GM13976 (cell line): ENCODE data around the gene DENND10.
"Not testable (repeated sequence)": the region's sequence is repeated elsewhere in the genome, so short reads cannot be mapped to it uniquely, and the experiment has no call there.

Source experiments
- DNase-seq: peaks from one replicate; pipeline ENCODE4 v3.0.0; 2012; ENCODE audit warnings: low spot score
- in situ Hi-C: fragments of 300-500 bp; cut with MboI; formaldehyde crosslinking; loops from one replicate; pipeline ENCODE4 v1.12.0; 2022; ENCODE audit warnings: low sequenced_read_pairs, mixed read lengths, inconsistent platforms; ENCODE audit not compliant: unreplicated experiment
- TF ChIP-seq, protein P1 (sequence below): IDR thresholded peaks from 2 replicates; pipeline ENCODE4 v1.5.1; 2012; ENCODE audit warnings: borderline replicate concordance, mild to moderate bottlenecking; ENCODE audit not compliant: insufficient read depth; ENCODE audit errors: extremely low read depth, missing control alignments, control extremely low read depth

The DENND10 gene

DNA sequence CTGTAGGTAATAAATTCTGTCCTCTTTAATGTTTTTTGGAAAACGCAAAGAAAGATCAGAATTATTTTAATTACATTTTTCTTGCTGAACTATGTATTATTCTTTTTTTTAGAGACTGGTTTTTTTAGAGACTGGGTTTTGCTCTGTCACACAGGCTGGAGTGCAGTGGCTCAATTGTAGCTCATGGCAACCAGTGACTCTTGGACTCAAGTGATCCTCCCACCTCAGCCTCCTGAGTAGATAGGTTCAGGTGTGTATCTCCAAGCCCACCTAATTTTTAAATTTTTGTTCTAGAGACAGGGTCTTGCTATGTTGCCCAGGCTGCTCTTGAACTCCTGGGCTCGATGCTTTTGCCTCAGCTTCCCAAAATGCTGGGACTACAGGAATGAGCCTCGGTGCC is 5.3 kb upstream of the DENND10 start:
- in situ Hi-C loops: no loop called here
- TF ChIP-seq, protein P1, sequence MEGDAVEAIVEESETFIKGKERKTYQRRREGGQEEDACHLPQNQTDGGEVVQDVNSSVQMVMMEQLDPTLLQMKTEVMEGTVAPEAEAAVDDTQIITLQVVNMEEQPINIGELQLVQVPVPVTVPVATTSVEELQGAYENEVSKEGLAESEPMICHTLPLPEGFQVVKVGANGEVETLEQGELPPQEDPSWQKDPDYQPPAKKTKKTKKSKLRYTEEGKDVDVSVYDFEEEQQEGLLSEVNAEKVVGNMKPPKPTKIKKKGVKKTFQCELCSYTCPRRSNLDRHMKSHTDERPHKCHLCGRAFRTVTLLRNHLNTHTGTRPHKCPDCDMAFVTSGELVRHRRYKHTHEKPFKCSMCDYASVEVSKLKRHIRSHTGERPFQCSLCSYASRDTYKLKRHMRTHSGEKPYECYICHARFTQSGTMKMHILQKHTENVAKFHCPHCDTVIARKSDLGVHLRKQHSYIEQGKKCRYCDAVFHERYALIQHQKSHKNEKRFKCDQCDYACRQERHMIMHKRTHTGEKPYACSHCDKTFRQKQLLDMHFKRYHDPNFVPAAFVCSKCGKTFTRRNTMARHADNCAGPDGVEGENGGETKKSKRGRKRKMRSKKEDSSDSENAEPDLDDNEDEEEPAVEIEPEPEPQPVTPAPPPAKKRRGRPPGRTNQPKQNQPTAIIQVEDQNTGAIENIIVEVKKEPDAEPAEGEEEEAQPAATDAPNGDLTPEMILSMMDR: no peak
- DNase-seq: no peak

DNA sequence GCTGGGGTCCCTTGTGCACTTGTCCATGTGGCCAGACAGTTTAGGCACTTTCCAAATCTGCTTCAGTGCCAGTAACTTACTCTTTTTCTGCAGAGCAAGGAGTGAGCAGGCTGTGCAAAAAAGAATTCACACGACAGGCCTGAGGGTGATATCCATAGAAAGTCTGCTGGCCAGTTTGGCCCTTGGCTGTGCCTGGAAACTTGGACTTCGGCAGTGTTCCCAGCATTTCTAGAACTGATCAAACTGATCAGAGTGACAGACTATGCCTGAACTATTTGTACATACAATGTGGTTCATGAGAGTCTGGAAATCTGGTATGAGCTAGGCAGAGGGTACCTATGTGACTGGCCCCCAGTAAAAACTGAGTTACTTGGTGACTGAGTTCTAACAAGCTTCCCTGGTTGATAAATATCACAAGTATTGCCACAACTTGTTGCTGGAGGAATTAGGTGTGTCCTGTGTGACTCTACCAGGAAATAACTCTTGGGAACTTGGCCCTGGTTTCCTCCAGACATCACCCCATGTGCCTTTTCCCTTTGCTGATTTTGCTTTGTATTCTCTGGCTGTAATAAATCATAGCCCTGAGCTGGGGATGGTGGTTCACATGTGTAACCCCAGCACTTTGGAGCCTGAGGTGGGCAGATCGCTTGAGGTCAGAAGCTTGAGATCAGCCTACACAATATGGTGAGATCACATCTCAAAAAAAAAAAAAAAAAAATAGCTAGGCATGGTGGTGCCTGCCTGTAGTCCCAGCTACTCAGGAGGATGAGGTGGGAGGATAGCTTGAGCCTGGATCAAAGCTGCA is 3.3 kb upstream of the DENND10 start:
- no peak for DNase-seq
- TF ChIP-seq, protein P1: no peak
- in situ Hi-C loops: no loop called here

DNA sequence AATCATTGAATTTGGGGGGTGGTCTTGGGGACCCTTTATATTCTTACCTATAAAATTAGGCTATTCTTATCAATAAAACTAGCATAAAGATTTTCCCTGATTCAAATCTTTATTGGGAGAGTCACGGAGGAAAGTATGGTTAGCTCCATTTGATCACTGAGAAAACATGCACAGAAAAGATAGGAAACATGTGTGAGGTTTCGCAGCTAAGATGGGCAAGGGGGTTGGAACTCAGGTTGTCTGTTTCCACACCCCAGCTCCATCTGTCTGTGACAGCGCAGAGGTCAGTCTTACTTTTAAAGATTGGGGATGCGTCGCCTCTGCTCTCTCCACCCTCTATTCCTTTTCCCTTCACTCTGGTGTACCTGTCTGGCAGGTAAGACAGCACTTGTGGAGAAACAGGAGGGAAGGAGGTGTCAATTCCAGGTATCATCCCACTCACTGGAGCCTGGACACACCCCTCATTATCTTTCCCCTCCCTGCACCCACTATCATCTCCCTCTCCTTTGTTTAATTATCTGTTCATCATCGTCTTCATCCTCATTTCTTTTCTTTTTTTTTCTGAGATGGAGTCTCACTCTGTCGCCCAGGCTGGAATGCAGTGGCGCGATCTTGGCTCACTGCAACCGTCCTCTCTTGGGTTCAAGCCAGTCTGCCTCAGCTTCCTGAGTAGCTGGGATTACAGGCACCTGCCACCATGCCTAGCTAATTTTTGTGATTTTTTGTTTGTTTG is 2.4 kb upstream of the DENND10 start:
- TF ChIP-seq, protein P1: no peak
- in situ Hi-C loops: no loop called here
- no peak for DNase-seq

DNA sequence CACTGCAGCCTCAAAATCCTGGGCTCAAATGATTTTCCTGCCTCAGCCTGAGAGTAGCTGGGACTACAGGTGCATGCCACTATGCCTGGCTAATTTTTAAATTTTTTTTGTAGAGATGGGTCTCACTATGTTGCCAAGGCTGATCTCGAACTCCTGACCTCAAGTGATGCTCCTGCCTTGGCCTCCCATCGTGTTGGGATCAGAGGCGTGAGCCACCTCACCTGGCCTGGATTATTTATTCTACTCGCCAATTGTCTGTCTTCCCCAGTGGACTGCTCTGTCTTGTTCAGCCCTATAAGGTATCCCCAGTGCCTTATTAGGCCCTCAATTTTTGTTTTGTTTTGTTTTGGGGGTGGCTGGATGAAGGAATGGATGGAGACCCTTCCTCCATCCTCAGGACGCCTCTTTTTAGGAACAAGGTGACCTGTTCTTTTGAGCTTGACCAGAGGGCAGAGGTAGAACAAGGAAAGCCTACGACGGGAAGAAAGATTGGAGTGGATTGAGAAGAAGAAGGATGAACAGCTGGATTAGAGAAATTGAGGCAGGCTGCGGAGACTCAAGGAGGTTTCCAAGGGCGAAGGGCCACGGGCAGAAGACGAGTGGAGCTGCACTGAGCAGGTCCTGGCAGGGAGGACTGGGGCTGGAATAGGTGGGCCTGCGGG is 541 bp upstream of the DENND10 start:
- TF ChIP-seq, protein P1: no peak
- in situ Hi-C loops: no loop called here
- no peak for DNase-seq

DNA sequence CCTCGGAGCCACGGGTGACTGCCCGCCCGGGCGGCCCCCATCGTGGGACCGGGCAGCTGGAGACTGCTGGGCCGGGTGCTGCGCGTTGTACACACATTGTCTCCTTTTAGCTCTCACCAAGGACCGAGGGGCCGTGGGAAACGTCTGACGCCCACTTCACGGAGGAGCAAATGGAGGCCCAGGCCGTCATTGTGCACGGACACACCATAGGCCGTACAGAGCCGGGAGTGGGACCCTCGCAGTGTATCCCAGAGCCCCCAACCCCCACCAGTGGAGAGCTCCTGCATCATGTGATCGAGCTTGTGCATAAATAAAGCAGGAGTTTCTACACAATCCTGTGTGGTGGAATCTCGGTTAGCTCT is 722 bp downstream of the DENND10 start:
- TF ChIP-seq, protein P1: no peak
- in situ Hi-C loops: no loop called here
- DNase-seq: no peak

DNA sequence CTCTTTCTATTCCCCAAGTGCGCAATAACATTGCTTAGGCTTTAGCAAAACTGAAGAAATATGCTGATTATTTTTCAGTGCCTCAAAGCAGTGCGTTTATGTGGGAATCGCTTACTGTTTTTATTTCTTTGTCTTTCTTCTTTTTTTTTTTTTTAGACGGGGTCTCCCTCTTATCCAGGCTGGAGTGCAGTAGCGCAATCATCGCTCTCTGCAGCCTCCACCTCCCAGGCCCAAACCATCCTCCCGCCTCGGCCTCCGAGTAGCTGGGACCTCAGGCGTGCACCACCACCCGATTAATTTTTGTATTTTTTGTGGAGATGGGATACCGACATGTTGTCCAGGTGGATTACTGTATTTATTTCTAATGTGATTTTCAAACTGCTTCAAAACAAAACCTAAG is 1.2 kb downstream of the DENND10 start:
- no peak for DNase-seq
- TF ChIP-seq, protein P1: no peak
- in situ Hi-C loops: no loop called here

DNA sequence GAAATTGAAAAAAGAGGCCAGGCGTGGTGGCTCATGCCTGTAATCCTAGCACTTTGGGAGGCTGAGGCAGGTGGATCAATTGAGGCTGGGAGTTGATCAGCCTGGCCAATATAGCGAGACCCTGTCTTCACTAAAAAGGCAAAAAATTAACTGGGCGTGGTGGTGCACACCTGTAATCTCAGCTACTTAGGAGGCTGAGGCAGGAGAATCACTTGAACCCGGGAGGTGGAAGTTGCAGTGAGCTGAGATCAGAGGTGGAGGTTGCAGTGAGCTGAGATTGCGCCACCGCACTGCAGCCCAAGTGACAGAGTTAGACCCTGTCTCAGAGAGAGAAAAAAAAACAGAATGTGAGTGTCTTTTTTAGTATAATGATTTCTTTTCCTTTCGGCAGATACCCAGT is 2.0 kb downstream of the DENND10 start:
- DNase-seq, in situ Hi-C loops: not testable (repeated sequence)

DNA sequence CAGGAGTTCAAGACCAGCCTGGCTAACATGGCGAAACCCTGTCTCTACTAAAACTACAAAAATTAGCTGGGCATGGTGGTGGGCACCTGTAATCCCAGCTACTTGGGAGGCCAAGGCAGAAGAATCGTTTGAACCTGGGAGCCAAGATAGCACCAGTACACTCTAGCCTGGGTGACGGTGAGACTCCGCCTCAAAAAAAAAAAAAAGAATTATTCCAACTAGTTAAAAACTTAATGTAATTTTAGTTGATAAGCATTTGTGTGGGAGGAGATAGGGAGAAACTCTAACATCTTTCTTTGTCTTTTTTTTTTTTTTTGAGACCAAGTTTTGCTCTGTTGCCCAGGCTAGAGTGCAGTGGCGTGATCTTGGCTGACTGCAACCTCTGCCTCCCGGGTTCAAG is 3.2 kb downstream of the DENND10 start:
- DNase-seq, in situ Hi-C loops: not testable (repeated sequence)

DNA sequence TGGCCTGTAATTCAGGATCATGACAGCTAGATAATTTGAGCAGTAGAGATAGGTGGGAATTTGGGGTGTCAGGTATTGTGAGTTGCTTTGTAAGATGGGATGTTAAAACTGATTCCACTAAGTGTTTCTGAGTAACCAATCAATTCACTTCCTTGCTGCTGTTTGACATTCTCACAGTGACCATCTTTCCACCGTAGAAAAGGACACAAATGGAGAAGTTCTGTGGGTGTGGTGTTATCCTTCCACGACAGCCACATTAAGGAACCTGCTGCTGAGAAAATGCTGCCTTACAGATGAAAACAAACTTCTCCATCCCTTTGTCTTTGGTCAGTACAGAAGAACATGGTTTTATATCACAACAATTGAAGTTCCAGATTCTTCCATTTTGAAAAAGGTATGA is 3.9 kb downstream of the DENND10 start:
- DNase-seq, in situ Hi-C loops: not testable (repeated sequence)
